WTC11 (cell line): ENCODE results near the gene THEM5. TPM values are rescaled to one million over a fixed set of nuclear protein-coding genes. Genes with fewer than 3 reads are reported as not detected.

ENCODE experiments used
- ATAC-seq: fragments of 200-7000 bp; cut with Tn5 transposase; 2 replicates; pipeline ENCODE4 v1.10.0; 2021; ENCODE audit warnings: mild to moderate bottlenecking, moderate library complexity
- CTCF ChIA-PET: fragments of 300-600 bp; sonication (Branson Sonifier 250); formaldehyde crosslinking; loops from one replicate; lab custom pipeline; 2021; ENCODE audit warnings: antibody characterized with exemption; lab: Charles Lee
- POLR2A ChIA-PET: fragments of 350-600 bp; sonication (Branson Sonifier 250); formaldehyde crosslinking; loops from one replicate; lab custom pipeline; 2021; ENCODE audit warnings: antibody characterized with exemption; lab: Charles Lee
- DNase-seq: peaks from one replicate; pipeline ENCODE4 v3.0.0; 2021; ENCODE audit warnings: low spot score
- H3K27ac Mint-ChIP-seq: 2 replicates; pipeline ENCODE4 v1.8.0; 2021; ENCODE audit warnings: mixed read lengths
- H3K27me3 Mint-ChIP-seq: 2 replicates; pipeline ENCODE4 v1.8.0; 2021; ENCODE audit warnings: low read depth, mild to moderate bottlenecking, moderate library complexity, mixed read lengths
- H3K36me3 Mint-ChIP-seq: 2 replicates; pipeline ENCODE4 v1.8.0; 2021; ENCODE audit warnings: mixed read lengths
- H3K4me1 Mint-ChIP-seq: 2 replicates; pipeline ENCODE4 v1.8.0; 2022; ENCODE audit warnings: mixed read lengths
- H3K4me3 Mint-ChIP-seq: 2 replicates; pipeline ENCODE4 v1.8.0; 2021; ENCODE audit warnings: mild to moderate bottlenecking, moderate library complexity, mixed read lengths
- H3K9me3 Mint-ChIP-seq: 2 replicates; pipeline ENCODE4 v1.8.0; 2021; ENCODE audit warnings: mixed read lengths
- ARID4B ChIP-seq: sonication (generic); formaldehyde crosslinking; IDR thresholded peaks from 2 replicates; pipeline ENCODE4 v1.8.0; 2023; ENCODE audit warnings: missing genetic modification reagents, mild to moderate bottlenecking, borderline replicate concordance
- ATF3 ChIP-seq: sonication (generic); formaldehyde crosslinking; conservative IDR thresholded peaks from 2 replicates; pipeline ENCODE4 v1.8.1; 2022; ENCODE audit warnings: mild to moderate bottlenecking, missing genetic modification reagents
- E2F5 ChIP-seq: sonication (generic); formaldehyde crosslinking; IDR thresholded peaks from 2 replicates; pipeline ENCODE4 v1.8.1; 2022; ENCODE audit warnings: mild to moderate bottlenecking, moderate library complexity, missing genetic modification reagents
- ETV6 ChIP-seq: sonication (generic); formaldehyde crosslinking; IDR thresholded peaks from 2 replicates; pipeline ENCODE4 v1.8.1; 2022; ENCODE audit warnings: mild to moderate bottlenecking, missing genetic modification reagents
- FOXP1 ChIP-seq: sonication (generic); formaldehyde crosslinking; IDR thresholded peaks from 2 replicates; pipeline ENCODE4 v1.8.0; 2022; ENCODE audit warnings: missing genetic modification reagents, mild to moderate bottlenecking, moderate library complexity, borderline replicate concordance
- GTF2I ChIP-seq: fragments of 250-450 bp; sonication (Bioruptor Pico); conservative IDR thresholded peaks from 2 replicates; pipeline ENCODE4 v1.4.0; 2021; ENCODE audit warnings: mild to moderate bottlenecking
- JAZF1 ChIP-seq: fragments of 250-450 bp; sonication (Bioruptor Pico); IDR thresholded peaks from 2 replicates; pipeline ENCODE4 v1.9.0; 2021; ENCODE audit warnings: moderate library complexity, mild to moderate bottlenecking, inconsistent platforms
- MXD4 ChIP-seq: fragments of 250-450 bp; sonication (Bioruptor Pico); IDR thresholded peaks from 2 replicates; pipeline ENCODE4 v1.8.0; 2021; ENCODE audit warnings: mild to moderate bottlenecking, moderate library complexity, borderline replicate concordance
- NR1H2 ChIP-seq: sonication (generic); formaldehyde crosslinking; IDR thresholded peaks from 2 replicates; pipeline ENCODE4 v1.9.0; 2021; ENCODE audit warnings: mild to moderate bottlenecking, moderate library complexity, missing genetic modification reagents
- OVOL2 ChIP-seq: fragments of 250-450 bp; sonication (Bioruptor Pico); IDR thresholded peaks from 2 replicates; pipeline ENCODE4 v1.9.0; 2021; ENCODE audit warnings: mild to moderate bottlenecking, borderline replicate concordance
- RELA ChIP-seq: sonication (generic); formaldehyde crosslinking; IDR thresholded peaks from 2 replicates; pipeline ENCODE4 v1.8.1; 2022; ENCODE audit warnings: missing genetic modification reagents, mild to moderate bottlenecking, borderline replicate concordance
- SP1 ChIP-seq: sonication (generic); formaldehyde crosslinking; conservative IDR thresholded peaks from 2 replicates; pipeline ENCODE4 v1.8.1; 2022; ENCODE audit warnings: missing genetic modification reagents
- TEAD1 ChIP-seq: sonication (generic); formaldehyde crosslinking; IDR thresholded peaks from 2 replicates; pipeline ENCODE4 v1.8.0; 2022; ENCODE audit warnings: mild to moderate bottlenecking, missing genetic modification reagents
- TEAD4 ChIP-seq: sonication (generic); formaldehyde crosslinking; IDR thresholded peaks from 2 replicates; pipeline ENCODE4 v1.8.0; 2022; ENCODE audit warnings: mild to moderate bottlenecking, missing genetic modification reagents
- USF1 ChIP-seq: sonication (generic); formaldehyde crosslinking; IDR thresholded peaks from 2 replicates; pipeline ENCODE4 v1.8.0; 2022; ENCODE audit warnings: mild to moderate bottlenecking, missing genetic modification reagents
- ZBTB43 ChIP-seq: sonication (generic); formaldehyde crosslinking; IDR thresholded peaks from 2 replicates; pipeline ENCODE4 v1.8.1; 2023; ENCODE audit warnings: mild to moderate bottlenecking, missing genetic modification reagents
- ZMAT4 ChIP-seq: fragments of 250-450 bp; sonication (Bioruptor Pico); IDR thresholded peaks from 2 replicates; pipeline ENCODE4 v1.9.0; 2021; ENCODE audit warnings: mild to moderate bottlenecking
- ZNF121 ChIP-seq: sonication (generic); formaldehyde crosslinking; IDR thresholded peaks from 2 replicates; pipeline ENCODE4 v1.8.0; 2023; ENCODE audit warnings: missing genetic modification reagents
- ZNF263 ChIP-seq: sonication (generic); formaldehyde crosslinking; IDR thresholded peaks from 2 replicates; pipeline ENCODE4 v1.8.1; 2022; ENCODE audit warnings: low read depth, mild to moderate bottlenecking, moderate library complexity, missing genetic modification reagents
- ZNF317 ChIP-seq: sonication (generic); formaldehyde crosslinking; IDR thresholded peaks from 2 replicates; pipeline ENCODE4 v1.8.1; 2023; ENCODE audit warnings: low read depth, mild to moderate bottlenecking, moderate library complexity, missing genetic modification reagents, borderline replicate concordance
- ZNF396 ChIP-seq: fragments of 250-450 bp; sonication (Bioruptor Pico); IDR thresholded peaks from 2 replicates; pipeline ENCODE4 v1.8.0; 2021; ENCODE audit warnings: mild to moderate bottlenecking, moderate library complexity, borderline replicate concordance
- ZNF532 ChIP-seq: fragments of 250-450 bp; sonication (Bioruptor Pico); IDR thresholded peaks from 2 replicates; pipeline ENCODE4 v1.9.0; 2021; ENCODE audit warnings: mild to moderate bottlenecking, borderline replicate concordance
- total RNA-seq: library from RNA; stranded (reverse); gene quantifications from 3 replicates; pipeline ENCODE4 v1.2.3, GENCODE V29; 2021

The THEM5 gene
- total RNA-seq, 1 experiment from 2014 or later, result not detected

- TF ChIP-seq USF1 (no peak), ZBTB43 (CRISPR knock-in tag) (no peak), TEAD1 (CRISPR knock-in tag) (no peak), ZMAT4 (CRISPR knock-in tag) (no peak)
Measured at GRCh38 chr1:151868486-151868885, 15.0 kb upstream of the THEM5 start (continued).

GRCh38 chr1:151867765-151868411 is 14.4 kb upstream of the THEM5 start:
- peaks cover 8% of the 10 kb centered on the region for H3K4me1 Mint-ChIP-seq
- DNase-seq, result no peak
- H3K27me3 Mint-ChIP-seq, result peaks cover 51% of the 10 kb centered on the region
- H3K36me3 Mint-ChIP-seq, result no peaks in the 10 kb centered on the region
- TF ChIP-seq ARID4B (CRISPR knock-in tag) (no peak), NR1H2 (CRISPR knock-in tag) (no peak), ZNF396 (no peak), GTF2I (CRISPR knock-in tag) (no peak), ZNF263 (no peak), FOXP1 (CRISPR knock-in tag) (no peak), RELA (CRISPR knock-in tag) (no peak), SP1 (no peak)
- TF ChIP-seq, all 79 proteins: peak for 0
- H3K4me3 Mint-ChIP-seq, result no peak overlapping the region
- H3K27ac Mint-ChIP-seq, result no peak overlapping the region
- no peaks in the 10 kb centered on the region for H3K9me3 Mint-ChIP-seq
- ATAC-seq, result no peak
- POLR2A ChIA-PET, result no interaction called here
- CTCF ChIA-PET, result no interaction called here

- Mint-ChIP-seq H3K36me3 (no peaks in the 10 kb centered on the region), H3K27me3 (peaks cover 56% of the 10 kb centered on the region), H3K9me3 (no peaks in the 10 kb centered on the region), H3K4me1 (peaks cover 3% of the 10 kb centered on the region), H3K27ac (no peak overlapping the region), H3K4me3 (no peak overlapping the region)
- CTCF ChIA-PET, result no interaction called here
- DNase-seq (no peak), ATAC-seq (no peak)
- POLR2A ChIA-PET, result no interaction called here
- TF ChIP-seq ATF3, result no peak
- TF ChIP-seq TEAD4 (CRISPR knock-in tag), result no peak
- TF ChIP-seq E2F5, result no peak
- TF ChIP-seq ZNF121 (CRISPR knock-in tag), result no peak
- no peak for TF ChIP-seq ZNF532 (CRISPR knock-in tag)
- no peak for TF ChIP-seq ETV6 (CRISPR knock-in tag)
- no peak for TF ChIP-seq MXD4 (CRISPR knock-in tag)
- no peak for TF ChIP-seq OVOL2 (CRISPR knock-in tag)
- no peak for TF ChIP-seq JAZF1 (CRISPR knock-in tag)
- TF ChIP-seq ZNF263, result no peak
- no peak for TF ChIP-seq ZNF317 (CRISPR knock-in tag)
Measured at GRCh38 chr1:151867321-151867720, 13.8 kb upstream of the THEM5 start.
